ENCODE measurements around the gene KRT78.

The KRT78 gene

DNA sequence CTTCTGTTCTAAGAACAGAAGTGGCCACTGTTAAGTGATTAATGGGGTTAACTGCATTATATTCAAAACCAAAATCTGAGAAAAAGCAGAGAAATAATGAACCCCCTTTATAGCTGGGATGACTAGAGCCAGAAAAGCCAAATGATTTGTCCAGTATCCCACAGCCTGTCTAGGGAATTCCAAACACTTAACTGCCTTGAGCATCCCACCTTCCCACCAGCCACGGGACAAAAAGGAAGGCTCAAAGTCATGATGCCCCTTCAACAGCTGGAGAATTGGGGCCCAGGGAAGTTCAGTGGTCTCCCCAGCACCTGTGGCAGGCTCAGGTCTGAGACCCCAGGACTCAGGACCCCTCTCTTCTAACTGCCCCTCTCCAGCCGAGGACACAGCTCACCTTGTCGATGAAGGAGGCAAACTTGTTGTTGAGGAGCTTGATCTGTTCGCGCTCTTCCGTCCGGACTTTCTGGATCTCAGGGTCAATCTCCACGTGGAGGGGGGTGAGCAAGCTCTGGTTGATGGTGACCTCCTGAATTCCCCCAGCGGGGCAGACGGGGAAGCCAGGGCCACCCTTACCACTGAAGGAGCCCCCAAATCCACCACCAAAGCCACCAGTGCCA, 35.5 kb downstream of the KRT78 start:
- Histone ChIP-seq H3K4me1 (ENCODE audit: insufficient read depth, low read length, poor library complexity, severe bottlenecking) (no peaks in the 10 kb centered on the region), H2AFZ (ENCODE audit: low read length) (no peak overlapping the region), H3K27me3 (ENCODE audit: insufficient read depth, low read length, poor library complexity, severe bottlenecking) (no peaks in the 10 kb centered on the region), H3K9ac (ENCODE audit: low read depth, low read length, poor library complexity, severe bottlenecking) (no peak overlapping the region), H3K4me2 (ENCODE audit: low read depth, low read length, poor library complexity, severe bottlenecking) (no peak overlapping the region), H3K4me3 (ENCODE audit: low read length, poor library complexity, severe bottlenecking) (no peak overlapping the region), H3K9me2 (replicated peaks; ENCODE audit: low read depth, low read length) (no peaks in the 10 kb centered on the region), H3K36me3 (ENCODE audit: insufficient read depth, low read length) (no peaks in the 10 kb centered on the region), H3F3A (ENCODE audit: low read depth) (no peaks in the 10 kb centered on the region), H3K9me3 (ENCODE audit: insufficient read depth, low read depth, low read length) (no peaks in the 10 kb centered on the region), H3K79me2 (ENCODE audit: insufficient read depth, low read length) (no peaks in the 10 kb centered on the region), H4K20me1 (ENCODE audit: insufficient read depth, low read length, poor library complexity, severe bottlenecking) (no peaks in the 10 kb centered on the region)
- TF ChIP-seq, protein P1, sequence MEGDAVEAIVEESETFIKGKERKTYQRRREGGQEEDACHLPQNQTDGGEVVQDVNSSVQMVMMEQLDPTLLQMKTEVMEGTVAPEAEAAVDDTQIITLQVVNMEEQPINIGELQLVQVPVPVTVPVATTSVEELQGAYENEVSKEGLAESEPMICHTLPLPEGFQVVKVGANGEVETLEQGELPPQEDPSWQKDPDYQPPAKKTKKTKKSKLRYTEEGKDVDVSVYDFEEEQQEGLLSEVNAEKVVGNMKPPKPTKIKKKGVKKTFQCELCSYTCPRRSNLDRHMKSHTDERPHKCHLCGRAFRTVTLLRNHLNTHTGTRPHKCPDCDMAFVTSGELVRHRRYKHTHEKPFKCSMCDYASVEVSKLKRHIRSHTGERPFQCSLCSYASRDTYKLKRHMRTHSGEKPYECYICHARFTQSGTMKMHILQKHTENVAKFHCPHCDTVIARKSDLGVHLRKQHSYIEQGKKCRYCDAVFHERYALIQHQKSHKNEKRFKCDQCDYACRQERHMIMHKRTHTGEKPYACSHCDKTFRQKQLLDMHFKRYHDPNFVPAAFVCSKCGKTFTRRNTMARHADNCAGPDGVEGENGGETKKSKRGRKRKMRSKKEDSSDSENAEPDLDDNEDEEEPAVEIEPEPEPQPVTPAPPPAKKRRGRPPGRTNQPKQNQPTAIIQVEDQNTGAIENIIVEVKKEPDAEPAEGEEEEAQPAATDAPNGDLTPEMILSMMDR (conservative IDR thresholded peaks at IDR 0.05; ENCODE audit: low read length): no peak
- TF ChIP-seq EZH2phosphoT487 (IDR thresholded peaks at IDR 0.05; ENCODE audit: borderline replicate concordance): no peak

DNA sequence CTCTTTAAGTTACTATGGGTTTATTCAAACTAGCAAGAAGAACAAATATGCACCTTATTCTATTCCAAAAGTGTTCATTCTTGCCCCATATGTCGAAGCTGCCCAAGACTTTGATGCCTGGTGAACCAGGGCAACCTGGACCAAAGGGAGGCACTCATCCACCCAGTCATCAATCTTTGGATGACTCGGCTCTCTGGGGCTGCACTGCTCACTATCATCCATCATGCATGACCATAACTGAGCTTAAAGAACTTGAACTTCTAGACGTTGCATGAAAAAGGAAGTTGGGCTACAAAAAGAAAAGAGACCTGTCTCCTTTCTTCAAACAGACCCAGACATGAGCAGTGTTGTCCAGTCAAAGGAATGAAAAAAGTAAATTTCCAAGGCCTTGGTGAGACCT, 36.0 kb downstream of the KRT78 start:
- no peaks in the 10 kb centered on the region for H3K4me1 ChIP-seq (ENCODE audit: insufficient read depth, low read length, poor library complexity, severe bottlenecking)

DNA sequence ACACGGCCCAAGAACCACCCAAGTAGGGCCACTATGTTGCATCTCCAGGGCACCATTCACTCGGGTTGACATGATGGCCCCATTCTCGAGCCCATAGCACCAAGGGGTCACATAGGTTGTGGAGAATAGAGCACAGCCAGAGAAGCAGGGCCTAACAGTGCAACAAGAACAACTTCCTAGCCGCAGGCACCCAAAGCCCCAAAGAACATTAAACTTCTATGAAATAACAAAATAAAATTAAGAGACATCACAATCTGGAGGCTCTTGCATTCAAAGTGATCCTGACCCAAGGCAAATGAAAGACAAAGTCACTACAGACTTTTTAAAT, 36.8 kb downstream of the KRT78 start:
- Histone ChIP-seq H3K27me3 (ENCODE audit: insufficient read depth, low read length, poor library complexity, severe bottlenecking) (no peaks in the 10 kb centered on the region), H4K20me1 (ENCODE audit: insufficient read depth, low read length, poor library complexity, severe bottlenecking) (no peaks in the 10 kb centered on the region), H3K36me3 (ENCODE audit: insufficient read depth, low read length) (no peaks in the 10 kb centered on the region), H2AFZ (ENCODE audit: low read length) (no peak overlapping the region), H3K9me2 (replicated peaks; ENCODE audit: low read depth, low read length) (no peaks in the 10 kb centered on the region), H3K9ac (ENCODE audit: low read depth, low read length, poor library complexity, severe bottlenecking) (no peak overlapping the region), H3K4me3 (ENCODE audit: low read length, poor library complexity, severe bottlenecking) (no peak overlapping the region), H3F3A (ENCODE audit: low read depth) (no peaks in the 10 kb centered on the region), H3K4me2 (ENCODE audit: low read depth, low read length, poor library complexity, severe bottlenecking) (no peak overlapping the region), H3K4me1 (ENCODE audit: insufficient read depth, low read length, poor library complexity, severe bottlenecking) (no peaks in the 10 kb centered on the region), H3K79me2 (ENCODE audit: insufficient read depth, low read length) (no peaks in the 10 kb centered on the region), H3K9me3 (ENCODE audit: insufficient read depth, low read depth, low read length) (no peaks in the 10 kb centered on the region)
- TF ChIP-seq, protein P1 (conservative IDR thresholded peaks at IDR 0.05; ENCODE audit: low read length): no peak
- no peak for TF ChIP-seq EZH2phosphoT487 (IDR thresholded peaks at IDR 0.05; ENCODE audit: borderline replicate concordance)

More for the DNA sequence above, 36.0 kb downstream of the KRT78 start:
- no peaks in the 10 kb centered on the region for H3F3A ChIP-seq (ENCODE audit: low read depth)
- TF ChIP-seq, protein P1 (conservative IDR thresholded peaks at IDR 0.05; ENCODE audit: low read length): no peak
- no peak for TF ChIP-seq EZH2phosphoT487 (IDR thresholded peaks at IDR 0.05; ENCODE audit: borderline replicate concordance)
- H3K79me2 ChIP-seq (ENCODE audit: insufficient read depth, low read length): no peaks in the 10 kb centered on the region
- H3K4me3 ChIP-seq (ENCODE audit: low read length, poor library complexity, severe bottlenecking): no peak overlapping the region
- H3K9ac ChIP-seq (ENCODE audit: low read depth, low read length, poor library complexity, severe bottlenecking): no peak overlapping the region
- no peaks in the 10 kb centered on the region for H4K20me1 ChIP-seq (ENCODE audit: insufficient read depth, low read length, poor library complexity, severe bottlenecking)
- H3K9me2 ChIP-seq (replicated peaks; ENCODE audit: low read depth, low read length): no peaks in the 10 kb centered on the region
- no peak overlapping the region for H2AFZ ChIP-seq (ENCODE audit: low read length)
- H3K4me2 ChIP-seq (ENCODE audit: low read depth, low read length, poor library complexity, severe bottlenecking): no peak overlapping the region
- no peaks in the 10 kb centered on the region for H3K9me3 ChIP-seq (ENCODE audit: insufficient read depth, low read depth, low read length)
- H3K36me3 ChIP-seq (ENCODE audit: insufficient read depth, low read length): no peaks in the 10 kb centered on the region
- no peaks in the 10 kb centered on the region for H3K27me3 ChIP-seq (ENCODE audit: insufficient read depth, low read length, poor library complexity, severe bottlenecking)
